HG03175 (cell line): ENCODE results near the gene PTPRM.

Experiments
- ATAC-seq: cut with Tn5 transposase; IDR thresholded peaks from one replicate; pipeline ENCODE4 v1.9.1; 2021; ENCODE audit warnings: mild to moderate bottlenecking, moderate library complexity; ENCODE audit not compliant: unreplicated experiment

PTPRM gene

DNA sequence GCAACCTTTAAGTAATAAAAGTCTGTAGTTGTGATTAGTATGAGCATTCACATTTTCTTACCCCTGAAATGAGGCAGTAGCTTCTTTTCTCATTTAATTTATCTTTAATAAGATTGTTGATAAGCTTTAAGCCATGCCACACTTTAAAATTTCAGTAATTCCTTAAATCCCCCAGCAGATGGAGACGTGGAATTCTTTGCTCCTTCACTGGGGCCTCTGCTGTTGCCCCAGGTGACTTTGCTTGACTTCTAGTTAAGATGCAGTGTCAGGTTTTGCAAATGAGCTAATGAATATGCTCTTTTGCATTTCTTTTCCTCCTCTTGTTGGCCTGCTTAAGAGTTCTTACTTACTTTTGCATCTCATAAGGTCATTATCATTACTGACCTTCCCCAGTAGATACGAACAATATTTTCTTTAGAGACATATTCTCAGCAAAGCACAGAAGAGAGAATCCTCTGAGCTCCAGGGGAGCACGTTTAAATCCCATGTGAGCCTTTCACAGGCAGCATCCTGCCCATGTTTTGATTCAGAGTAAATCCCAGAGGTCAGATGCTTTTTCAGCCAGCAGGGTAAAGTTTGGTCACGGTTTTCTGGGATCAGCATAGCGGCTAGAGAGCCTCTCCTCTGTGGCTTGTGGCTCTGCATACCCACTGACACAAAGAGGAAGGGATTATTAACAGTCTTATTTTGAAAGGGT is 222.9 kb downstream of the PTPRM start:
- ATAC-seq, result no peak

DNA sequence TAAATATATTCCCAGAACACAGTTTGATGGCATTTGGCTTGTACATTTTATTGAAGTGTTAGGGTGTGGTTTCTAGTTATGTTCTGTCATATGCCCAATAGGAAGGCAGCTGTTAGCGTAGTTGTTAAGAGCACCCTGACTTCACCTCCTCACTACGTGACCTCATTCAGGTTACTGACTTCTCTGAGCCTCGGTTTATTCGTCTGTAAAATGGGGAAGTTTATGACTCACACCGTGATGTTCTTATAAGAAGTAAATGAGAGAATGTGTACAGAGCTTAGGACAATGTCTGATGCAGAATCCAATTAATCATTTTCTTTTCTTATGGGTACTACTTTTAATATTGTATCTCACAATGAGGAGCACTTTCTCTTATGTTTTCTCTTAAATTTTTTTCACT is 226.0 kb downstream of the PTPRM start:
- ATAC-seq, result no peak

DNA sequence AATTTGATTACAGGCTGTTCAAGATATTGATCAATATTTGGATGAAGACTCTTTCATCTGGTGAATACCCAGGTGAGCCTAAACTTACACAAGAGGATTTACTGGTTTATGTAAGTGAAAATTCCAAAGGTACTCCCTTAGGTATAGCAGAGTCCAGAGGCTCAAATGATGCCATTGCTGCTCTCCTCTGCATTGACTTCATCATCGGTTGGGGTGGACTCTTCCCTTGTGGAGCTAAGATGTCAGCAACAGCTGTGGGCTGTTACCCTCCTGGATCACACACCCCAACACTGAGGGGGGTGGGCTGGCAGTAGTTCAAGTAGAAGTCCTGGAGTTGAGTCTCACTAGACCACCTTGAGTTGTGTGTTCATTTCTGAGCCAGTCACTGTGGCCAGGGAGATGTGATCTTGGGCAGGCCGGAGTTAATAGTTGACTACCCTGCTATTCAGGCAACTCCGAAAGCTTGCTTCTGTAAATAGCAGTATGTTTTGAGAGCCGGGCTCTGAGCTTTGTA is 236.9 kb downstream of the PTPRM start:
- no peak for ATAC-seq

DNA sequence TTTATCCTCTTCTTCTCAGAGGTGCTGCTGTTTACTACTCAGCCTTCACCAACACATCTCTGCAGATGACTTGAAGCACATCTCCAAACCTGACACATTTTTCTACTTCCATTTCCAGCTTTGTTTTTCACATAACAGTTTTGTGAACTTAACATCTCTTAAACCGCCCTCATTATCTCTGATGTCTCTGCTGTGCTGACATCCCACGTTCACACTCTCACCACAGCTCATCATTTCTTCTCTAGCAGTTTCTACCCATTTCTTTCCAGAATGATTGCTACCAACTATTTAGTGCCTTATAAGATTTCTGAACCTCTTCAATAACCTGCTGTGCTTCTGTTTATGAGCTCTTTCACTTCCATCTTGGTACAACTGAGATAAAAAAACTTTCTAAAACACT is 238.0 kb downstream of the PTPRM start:
- ATAC-seq, result no peak

DNA sequence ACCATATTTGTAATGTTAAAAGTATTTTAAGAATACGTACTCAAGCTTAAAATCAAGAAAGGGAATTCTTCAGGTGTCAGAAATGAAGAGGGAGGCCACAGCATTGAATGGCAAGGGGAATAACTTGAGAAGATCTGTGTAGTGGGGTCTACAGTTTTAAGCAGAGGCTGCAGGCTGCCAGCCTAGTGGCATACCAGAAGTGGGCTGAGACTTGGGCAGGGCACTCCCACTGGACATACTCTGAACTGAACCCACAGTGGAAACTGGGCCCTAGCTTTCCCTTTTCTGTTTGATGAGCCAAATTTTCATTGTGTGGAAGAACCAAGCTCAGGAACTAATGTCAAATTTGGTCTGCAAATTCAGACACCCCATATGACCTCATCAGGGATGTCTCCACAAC is 238.8 kb downstream of the PTPRM start:
- no peak for ATAC-seq

DNA sequence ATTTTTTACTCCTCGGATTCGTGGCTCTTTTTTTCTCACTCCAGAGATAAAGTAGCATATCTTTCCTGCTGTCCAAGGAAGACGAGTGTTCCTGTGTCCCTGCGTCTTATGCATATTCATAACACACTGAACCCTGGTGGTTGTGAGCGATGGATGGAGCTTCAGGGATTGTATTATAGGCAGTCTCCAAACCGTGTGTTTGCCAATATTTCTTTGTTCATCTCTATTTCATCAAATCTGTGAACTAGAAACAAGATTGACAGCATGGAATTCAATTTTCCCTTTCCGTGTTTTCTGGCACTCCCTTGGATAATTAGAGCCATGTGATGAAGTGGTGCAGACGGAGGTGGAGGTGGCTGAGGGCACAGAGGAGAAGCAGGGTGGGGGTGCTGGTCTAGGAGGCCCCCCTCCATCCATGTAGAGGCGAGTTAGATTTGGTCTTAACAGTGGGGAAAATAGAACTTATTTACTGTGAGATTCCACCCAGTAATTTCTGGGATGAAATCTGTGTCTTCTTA is 240.9 kb downstream of the PTPRM start:
- ATAC-seq, result no peak

DNA sequence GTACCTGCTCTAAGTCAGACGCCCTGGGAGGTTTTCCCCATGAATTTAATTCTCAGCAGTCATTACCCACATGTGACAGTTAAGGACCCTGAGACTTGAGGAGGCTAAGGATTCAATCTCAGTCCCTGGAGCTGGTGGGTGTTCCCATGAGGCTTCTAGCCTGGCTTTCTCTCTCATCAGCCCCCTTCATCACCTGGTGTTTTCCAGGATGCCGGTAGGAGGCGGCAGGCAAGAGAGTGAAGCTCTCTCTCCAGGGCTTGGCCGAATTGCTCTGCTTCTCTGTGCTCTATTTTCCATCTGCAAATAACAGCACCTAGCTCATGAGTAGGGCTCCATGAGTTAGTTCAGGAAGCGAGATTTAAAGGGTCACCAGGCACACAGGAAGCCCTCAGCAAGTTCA is 241.9 kb downstream of the PTPRM start:
- ATAC-seq, result no peak

DNA sequence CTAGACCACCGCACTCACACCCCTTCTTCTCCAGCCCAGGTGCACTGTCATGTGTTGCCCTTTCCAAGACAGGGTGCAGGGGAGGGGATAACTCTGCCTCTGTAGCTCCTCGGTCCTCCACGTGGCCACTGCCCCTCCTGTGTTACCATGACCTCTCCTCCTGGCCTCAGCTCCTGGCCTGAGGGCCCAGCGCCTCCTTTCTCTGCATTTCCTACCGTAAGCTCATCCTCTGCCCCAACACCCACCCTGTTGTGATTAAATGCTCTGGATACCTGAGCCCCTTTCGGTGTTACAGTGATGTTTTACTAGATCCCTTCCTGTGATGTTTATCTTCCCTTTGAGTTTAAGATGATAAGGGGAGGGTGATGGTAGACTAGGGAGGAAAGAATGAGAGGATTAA is 242.3 kb downstream of the PTPRM start:
- ATAC-seq, result no peak

DNA sequence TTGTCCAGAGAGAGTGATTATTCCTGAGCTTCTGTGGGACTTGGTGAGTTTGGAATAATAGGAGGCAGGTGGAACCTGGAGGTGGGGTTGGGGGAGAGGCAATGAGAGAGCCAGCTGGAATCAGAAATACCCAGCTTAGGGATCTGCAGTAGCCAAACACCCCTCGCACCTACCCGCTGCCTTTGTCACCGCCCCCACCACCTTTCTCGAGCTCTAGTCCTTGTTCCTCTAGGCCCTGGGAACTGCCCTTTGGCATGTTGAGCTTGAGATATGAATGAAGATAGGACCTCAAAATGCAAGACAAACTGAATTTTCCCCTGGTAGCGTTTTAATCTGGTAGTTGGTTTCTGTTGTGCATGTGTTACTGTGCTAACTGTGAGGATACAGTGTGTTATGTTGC is 242.9 kb downstream of the PTPRM start:
- ATAC-seq, result no peak

DNA sequence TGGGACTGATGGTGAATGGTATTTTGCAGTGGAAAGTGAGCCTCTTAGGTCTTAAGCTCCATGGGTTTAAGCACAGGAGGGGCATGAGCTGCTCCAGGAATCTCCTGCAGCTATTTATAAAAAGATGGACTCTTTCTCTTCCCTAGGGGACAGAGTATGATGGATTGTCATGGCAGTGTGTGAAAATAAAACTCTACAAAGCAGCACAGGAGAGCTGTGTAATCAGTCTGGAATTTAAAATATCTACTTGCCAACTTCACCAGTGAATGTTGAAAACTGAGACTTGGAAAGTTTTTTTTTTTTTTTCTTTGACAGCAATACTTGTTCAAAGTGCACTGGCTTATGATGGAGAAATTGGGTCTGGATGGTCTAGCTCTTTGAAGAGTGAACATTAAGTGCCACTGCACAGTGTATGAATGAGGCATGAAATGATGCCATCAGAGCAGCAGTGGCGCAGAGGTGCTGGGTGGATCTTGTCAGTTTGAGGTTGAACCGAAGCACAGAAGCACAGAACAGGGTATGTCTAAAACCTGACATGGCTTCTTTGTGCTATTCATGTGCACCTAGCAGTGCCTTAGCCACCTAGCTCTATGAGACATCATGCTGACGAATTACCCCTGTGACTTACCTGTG is 245.4 kb downstream of the PTPRM start:
- ATAC-seq, result no peak

DNA sequence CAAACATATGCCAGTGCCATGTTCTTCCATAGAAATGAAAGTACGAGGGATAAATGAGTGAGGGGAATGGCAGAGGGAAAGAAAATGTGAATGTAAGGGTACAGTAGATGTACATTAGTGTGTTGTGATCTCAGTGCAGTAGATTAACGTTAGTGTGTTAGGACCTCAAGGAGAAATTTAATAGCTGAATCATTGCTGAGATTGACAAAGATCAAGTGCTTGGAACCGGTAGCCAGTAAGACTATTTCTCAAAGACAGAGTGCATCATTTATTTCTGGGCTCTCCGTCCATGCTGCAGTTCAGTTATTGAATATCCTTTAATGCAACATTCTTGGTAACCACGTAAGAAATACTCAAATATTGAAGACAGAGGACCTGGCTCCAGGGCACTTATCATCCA is 246.0 kb downstream of the PTPRM start:
- no peak for ATAC-seq

DNA sequence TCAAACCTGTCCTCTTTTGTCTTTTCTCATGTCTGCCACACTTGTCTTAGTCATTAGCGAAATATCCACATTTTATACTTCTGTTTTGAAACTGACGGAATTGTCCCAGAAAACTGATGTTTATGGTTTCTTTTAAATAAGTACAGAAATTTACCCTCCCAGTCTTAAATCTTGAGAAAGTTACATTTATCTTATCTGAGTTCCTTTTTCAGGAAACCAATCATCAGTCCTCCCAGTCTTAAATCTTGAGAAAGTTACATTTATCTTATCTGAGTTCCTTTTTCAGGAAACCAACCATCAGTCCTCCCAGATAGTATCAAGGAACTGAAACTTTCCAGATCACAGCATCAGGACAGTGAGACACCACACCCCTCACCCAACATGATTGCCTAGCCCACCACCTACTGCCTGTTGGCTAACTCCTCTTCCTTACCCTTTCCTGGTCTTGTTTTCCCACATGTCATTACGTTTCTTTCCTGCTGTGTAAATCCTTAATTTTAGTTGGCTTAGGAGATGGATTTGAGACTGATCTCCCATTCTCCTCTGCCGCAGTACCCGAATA is 247.7 kb downstream of the PTPRM start:
- no peak for ATAC-seq

DNA sequence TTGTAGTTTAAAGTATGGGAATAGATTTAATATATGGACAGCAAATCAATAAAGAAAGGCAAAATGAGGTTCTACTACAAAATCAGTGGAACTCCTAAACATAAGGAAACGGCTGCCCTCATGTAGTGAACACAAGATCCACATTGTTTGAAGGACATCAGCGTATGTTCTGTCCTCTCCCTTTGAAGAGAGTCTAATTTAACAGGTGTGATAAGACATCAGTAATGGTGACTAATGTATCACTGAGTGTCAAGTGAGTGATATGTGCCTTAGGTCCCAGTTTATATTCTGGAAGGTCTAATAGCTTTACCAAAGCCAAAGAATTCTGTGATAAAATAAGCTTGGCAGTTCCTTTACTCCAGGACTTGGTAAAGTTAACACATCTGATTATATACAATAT is 248.7 kb downstream of the PTPRM start:
- ATAC-seq, result no peak

DNA sequence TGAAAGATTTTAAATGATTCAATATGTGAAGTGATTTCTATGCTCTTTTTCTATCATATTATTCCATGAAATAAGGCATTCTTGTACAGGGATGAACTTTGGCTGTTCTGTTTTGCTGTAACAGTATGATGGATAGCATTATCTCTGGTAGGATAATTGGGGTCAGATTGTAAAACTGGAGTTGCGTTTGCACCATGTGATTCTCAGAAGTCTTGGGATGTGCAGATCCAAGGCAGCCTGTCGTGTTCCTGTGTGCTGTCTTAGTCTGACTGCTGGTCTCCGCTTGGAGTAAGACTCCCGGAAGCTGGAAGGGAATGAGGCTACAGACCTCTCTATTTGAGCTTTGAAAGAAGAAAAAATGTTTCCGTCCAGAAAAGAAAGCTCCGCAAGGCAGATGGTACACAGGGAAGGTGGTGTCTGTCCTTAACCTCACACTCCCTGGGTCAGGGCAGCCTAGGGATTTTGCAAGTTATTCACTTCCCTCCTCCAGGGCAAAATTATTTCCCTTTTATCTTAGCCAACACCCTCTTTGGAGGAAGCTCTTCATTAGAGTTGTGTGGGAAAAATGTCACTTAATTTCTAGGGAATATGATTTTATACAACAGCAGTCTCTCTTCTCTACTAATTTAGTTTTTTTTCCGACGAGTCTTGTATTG is 250.6 kb downstream of the PTPRM start:
- ATAC-seq, result no peak

DNA sequence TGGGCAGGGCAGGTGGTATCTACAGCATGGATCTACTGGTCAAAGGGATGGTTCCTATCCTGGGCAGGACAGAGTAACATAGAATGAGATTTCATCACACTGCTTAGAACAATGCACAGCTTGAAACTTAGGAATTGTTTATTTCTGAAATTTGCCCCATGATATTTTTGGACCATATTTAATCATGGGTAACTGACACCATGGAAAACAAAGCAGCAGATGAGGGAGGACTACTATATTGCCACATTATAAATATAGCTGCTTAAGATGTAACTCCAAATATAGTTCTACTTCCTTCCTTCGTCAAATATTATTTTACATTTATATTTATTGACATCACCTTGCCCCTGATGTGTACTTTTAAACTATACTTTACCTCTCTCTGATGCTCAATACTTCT is 254.7 kb downstream of the PTPRM start:
- ATAC-seq, result no peak

DNA sequence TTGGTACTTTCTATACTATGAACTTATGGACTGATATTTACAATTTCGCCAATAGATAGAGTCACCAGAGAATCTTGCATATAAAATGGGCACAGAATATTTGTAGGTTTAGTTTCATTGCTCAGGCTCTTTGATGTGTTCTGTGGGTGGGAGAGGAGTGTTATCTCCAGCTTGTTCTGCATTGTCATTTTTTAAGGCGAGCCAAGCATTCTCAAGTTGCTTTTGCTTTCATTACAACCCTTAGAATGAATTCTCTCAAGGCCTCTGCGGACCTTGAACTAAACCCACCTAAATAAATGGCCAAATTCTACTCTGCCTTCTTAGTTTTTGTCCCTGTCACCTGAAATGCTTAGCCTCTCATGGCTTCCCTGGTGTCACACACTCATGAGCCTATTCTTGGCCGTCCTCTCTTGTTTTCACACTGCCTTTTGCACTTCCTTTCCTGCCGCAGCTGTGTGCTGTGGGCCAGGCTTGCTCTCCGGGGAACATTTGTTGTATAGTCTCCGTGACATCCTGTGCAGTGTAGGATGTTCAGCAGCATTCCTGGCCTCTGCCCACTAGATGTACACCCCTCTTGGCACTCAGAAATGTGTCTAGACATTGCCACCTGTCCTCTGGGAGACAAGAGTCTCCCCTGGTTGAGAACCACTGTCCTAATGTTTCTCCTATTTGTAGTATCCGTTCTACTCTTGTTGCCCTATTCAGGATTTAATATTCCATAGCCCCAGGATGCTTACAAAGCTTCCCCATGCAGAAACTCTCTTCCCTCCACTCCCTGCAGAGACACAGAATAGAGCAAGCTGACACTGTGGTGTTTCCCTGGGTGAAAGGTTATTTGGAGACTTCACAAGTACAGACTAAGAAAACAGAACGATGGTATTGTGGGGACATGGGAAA is 255.6 kb downstream of the PTPRM start:
- ATAC-seq, result peak; percentile 59

DNA sequence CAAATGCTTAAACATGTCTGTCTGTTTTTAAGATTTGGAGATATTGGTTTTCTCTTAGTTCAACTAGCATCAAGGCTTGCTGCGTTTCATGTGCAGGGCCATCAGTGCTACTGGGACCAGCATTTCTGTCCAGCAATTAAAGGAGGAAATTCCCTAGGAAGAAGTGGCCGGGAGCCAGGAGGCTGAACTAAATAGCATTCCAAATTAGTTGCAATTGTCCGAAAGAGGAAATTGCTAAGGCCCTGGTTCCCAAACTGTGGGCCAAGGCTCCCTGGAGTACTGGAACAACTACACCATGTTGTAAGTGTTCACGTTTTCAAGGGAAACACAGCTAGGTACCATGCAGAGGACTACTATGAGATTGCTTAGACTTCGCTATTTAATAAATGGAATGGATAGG is 257.9 kb downstream of the PTPRM start:
- ATAC-seq, result no peak

DNA sequence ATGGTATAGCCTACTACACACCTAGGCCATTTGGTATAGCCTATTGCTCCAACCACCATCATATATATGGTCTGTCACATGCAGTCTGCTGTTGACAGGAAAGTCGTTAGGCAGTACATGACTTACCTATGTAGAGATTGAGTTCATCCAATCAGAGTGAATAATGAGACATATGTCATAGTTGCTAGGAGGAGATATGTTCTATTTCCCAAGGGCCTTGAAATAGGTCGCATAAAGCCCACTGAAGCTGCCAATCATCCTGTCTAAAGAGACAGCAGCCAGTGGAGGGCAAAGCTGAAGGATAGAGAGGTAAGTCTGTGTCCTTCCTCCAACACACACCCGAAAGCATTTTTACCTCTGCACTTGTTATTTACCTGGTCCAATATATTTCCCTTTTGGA is 263.4 kb downstream of the PTPRM start:
- ATAC-seq, result peak; percentile 74

DNA sequence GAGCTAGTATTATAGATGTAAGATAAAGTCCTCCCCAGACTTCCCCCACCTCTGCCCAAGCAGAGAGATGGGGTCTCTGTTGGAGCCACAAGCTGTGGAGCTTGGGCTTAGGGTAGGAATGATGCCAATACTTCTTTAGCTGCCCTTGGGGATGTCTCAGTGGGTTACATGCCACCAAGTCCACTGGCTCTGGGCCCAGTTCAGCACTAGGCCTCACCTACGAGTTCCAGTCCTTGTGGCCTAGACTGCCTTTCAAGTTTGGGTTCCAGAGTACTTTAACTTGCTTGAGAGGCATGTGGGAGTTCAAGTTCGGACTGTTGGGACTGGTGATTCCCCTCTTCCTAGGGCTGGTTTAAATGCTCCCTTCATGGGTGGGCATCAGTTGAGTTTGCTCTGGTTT is 272.4 kb downstream of the PTPRM start:
- no peak for ATAC-seq

DNA sequence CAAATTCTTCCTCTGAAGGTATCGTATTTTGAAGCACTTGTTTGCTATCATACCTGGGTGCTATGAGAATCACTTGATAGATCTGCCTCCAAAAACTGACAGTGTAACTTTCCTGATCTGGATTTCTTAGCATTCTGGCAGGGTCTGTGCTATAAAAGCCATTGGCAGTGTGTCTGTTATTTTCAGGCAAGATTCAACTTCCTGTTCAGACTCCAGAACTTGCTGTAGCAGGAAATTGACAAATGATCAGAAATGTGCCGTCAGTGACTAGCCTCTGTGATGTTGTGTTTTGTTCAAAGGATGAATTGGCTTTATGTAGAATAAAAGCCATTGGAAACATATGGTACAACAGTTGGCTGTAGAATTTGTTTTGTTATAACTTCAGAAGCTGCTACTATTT is 273.3 kb downstream of the PTPRM start:
- ATAC-seq, result no peak

DNA sequence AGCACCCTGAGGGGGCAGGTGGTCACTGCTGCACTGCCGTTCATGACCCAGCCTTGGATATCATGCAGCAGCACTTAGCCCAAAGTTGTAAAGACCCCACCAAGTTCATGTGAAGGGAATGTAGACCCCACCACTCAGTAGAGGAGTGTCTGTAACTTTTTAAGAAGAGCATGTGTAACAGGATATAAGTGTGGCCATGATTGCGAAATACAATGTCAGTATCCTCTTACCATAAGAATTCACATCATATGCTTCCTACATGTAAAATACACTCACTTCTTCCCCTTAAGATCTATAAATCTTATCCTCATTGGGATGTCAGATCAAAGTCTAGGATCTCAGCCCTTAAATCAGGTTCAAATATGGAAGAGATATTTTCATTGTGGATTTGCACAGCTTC is 276.9 kb downstream of the PTPRM start:
- no peak for ATAC-seq
